WTC11 (cell line): Measurements from ENCODE around the gene FNDC3B. TPM values are rescaled to one million over a fixed set of nuclear protein-coding genes. Genes with fewer than 3 reads are reported as not detected.

ENCODE experiments used
- ATAC-seq: fragments of 200-7000 bp; cut with Tn5 transposase; 2 replicates; pipeline ENCODE4 v1.10.0; 2021; ENCODE audit warnings: mild to moderate bottlenecking, moderate library complexity
- CTCF ChIA-PET: fragments of 300-600 bp; sonication (Branson Sonifier 250); formaldehyde crosslinking; loops from one replicate; lab custom pipeline; 2021; ENCODE audit warnings: antibody characterized with exemption; lab: Charles Lee
- POLR2A ChIA-PET: fragments of 350-600 bp; sonication (Branson Sonifier 250); formaldehyde crosslinking; loops from one replicate; lab custom pipeline; 2021; ENCODE audit warnings: antibody characterized with exemption; lab: Charles Lee
- DNase-seq: peaks from one replicate; pipeline ENCODE4 v3.0.0; 2021; ENCODE audit warnings: low spot score
- H3K27ac Mint-ChIP-seq: 2 replicates; pipeline ENCODE4 v1.8.0; 2021; ENCODE audit warnings: mixed read lengths
- H3K27me3 Mint-ChIP-seq: 2 replicates; pipeline ENCODE4 v1.8.0; 2021; ENCODE audit warnings: low read depth, mild to moderate bottlenecking, moderate library complexity, mixed read lengths
- H3K36me3 Mint-ChIP-seq: 2 replicates; pipeline ENCODE4 v1.8.0; 2021; ENCODE audit warnings: mixed read lengths
- H3K4me1 Mint-ChIP-seq: 2 replicates; pipeline ENCODE4 v1.8.0; 2022; ENCODE audit warnings: mixed read lengths
- H3K4me3 Mint-ChIP-seq: 2 replicates; pipeline ENCODE4 v1.8.0; 2021; ENCODE audit warnings: mild to moderate bottlenecking, moderate library complexity, mixed read lengths
- H3K9me3 Mint-ChIP-seq: 2 replicates; pipeline ENCODE4 v1.8.0; 2021; ENCODE audit warnings: mixed read lengths
- ATF3 ChIP-seq: sonication (generic); formaldehyde crosslinking; conservative IDR thresholded peaks from 2 replicates; pipeline ENCODE4 v1.8.1; 2022; ENCODE audit warnings: mild to moderate bottlenecking, missing genetic modification reagents
- CTCF ChIP-seq: fragments of 200-600 bp; IDR thresholded peaks from 2 replicates; pipeline ENCODE4 v1.8.0; 2022; ENCODE audit warnings: antibody characterized with exemption
- ERG ChIP-seq: fragments of 250-450 bp; sonication (Bioruptor Pico); IDR thresholded peaks from 2 replicates; pipeline ENCODE4 v1.8.0; 2021; ENCODE audit warnings: mild to moderate bottlenecking
- FOXP4 ChIP-seq: sonication (generic); formaldehyde crosslinking; IDR thresholded peaks from 2 replicates; pipeline ENCODE4 v1.8.0; 2022; ENCODE audit warnings: mild to moderate bottlenecking, missing genetic modification reagents
- HMGA2 ChIP-seq: fragments of 250-450 bp; sonication (Bioruptor Pico); IDR thresholded peaks from 2 replicates; pipeline ENCODE4 v1.4.0; 2021; ENCODE audit warnings: mild to moderate bottlenecking, moderate library complexity
- JAZF1 ChIP-seq: fragments of 250-450 bp; sonication (Bioruptor Pico); IDR thresholded peaks from 2 replicates; pipeline ENCODE4 v1.9.0; 2021; ENCODE audit warnings: moderate library complexity, mild to moderate bottlenecking, inconsistent platforms
- KAT7 ChIP-seq: sonication (generic); formaldehyde crosslinking; IDR thresholded peaks from 2 replicates; pipeline ENCODE4 v1.8.1; 2023; ENCODE audit warnings: missing genetic modification reagents, mild to moderate bottlenecking, borderline replicate concordance
- MYBL2 ChIP-seq: sonication (generic); formaldehyde crosslinking; IDR thresholded peaks from 2 replicates; pipeline ENCODE4 v1.8.1; 2023; ENCODE audit warnings: mild to moderate bottlenecking, moderate library complexity, missing genetic modification reagents
- PRDM15 ChIP-seq: sonication (generic); formaldehyde crosslinking; IDR thresholded peaks from 2 replicates; pipeline ENCODE4 v1.8.0; 2022; ENCODE audit warnings: missing genetic modification reagents
- PRRX2 ChIP-seq: fragments of 250-450 bp; sonication (Bioruptor Pico); IDR thresholded peaks from 2 replicates; pipeline ENCODE4 v1.8.0; 2021; ENCODE audit warnings: mild to moderate bottlenecking
- TCF7 ChIP-seq: sonication (generic); formaldehyde crosslinking; IDR thresholded peaks from 2 replicates; pipeline ENCODE4 v1.8.0; 2022; ENCODE audit warnings: mild to moderate bottlenecking, low read depth, missing genetic modification reagents, moderate library complexity
- ZNF121 ChIP-seq: sonication (generic); formaldehyde crosslinking; IDR thresholded peaks from 2 replicates; pipeline ENCODE4 v1.8.0; 2023; ENCODE audit warnings: missing genetic modification reagents
- ZNF138 ChIP-seq: sonication (generic); formaldehyde crosslinking; conservative IDR thresholded peaks from 2 replicates; pipeline ENCODE4 v1.8.1; 2022; ENCODE audit warnings: mild to moderate bottlenecking, moderate library complexity, missing genetic modification reagents
- ZNF232 ChIP-seq: sonication (generic); formaldehyde crosslinking; IDR thresholded peaks from 2 replicates; pipeline ENCODE4 v1.8.0; 2022; ENCODE audit warnings: mild to moderate bottlenecking, missing genetic modification reagents
- ZNF281 ChIP-seq: sonication (generic); formaldehyde crosslinking; IDR thresholded peaks from 2 replicates; pipeline ENCODE4 v1.8.0; 2023; ENCODE audit warnings: mild to moderate bottlenecking, missing genetic modification reagents
- total RNA-seq: library from RNA; stranded (reverse); gene quantifications from 3 replicates; pipeline ENCODE4 v1.2.3, GENCODE V29; 2021

The FNDC3B gene
- total RNA-seq, 1 experiment from 2014 or later, result 42.8 TPM

GRCh38 chr3:172279974-172280373 lies 240.6 kb downstream of the FNDC3B start (continued):
- TF ChIP-seq FOXP4, result no peak
- no peak for TF ChIP-seq ERG (CRISPR knock-in tag)

GRCh38 chr3:172280406-172281051 lies 241.2 kb downstream of the FNDC3B start:
- ChIA-PET POLR2A (no interaction called here), CTCF (interaction anchor here (0.9 to 1.0 kb wide), 3 partner anchors 9 to 245 kb away, joined by 3 to 4 read pairs (median 3); no protein-coding TSS in a partner anchor)
- Mint-ChIP-seq H3K9me3 (no peaks in the 10 kb centered on the region), H3K4me3 (no peak overlapping the region), H3K36me3 (peaks cover 7% of the 10 kb centered on the region), H3K27me3 (no peaks in the 10 kb centered on the region), H3K27ac (no peak overlapping the region), H3K4me1 (peaks cover 8% of the 10 kb centered on the region)
- DNase-seq, result no peak
- no peak for ATAC-seq
- TF ChIP-seq ZNF232 (CRISPR knock-in tag), result no peak
- TF ChIP-seq ATF3 (CRISPR knock-in tag), result no peak
- no peak for TF ChIP-seq ZNF138 (CRISPR knock-in tag)
- no peak for TF ChIP-seq ZNF121 (CRISPR knock-in tag)
- no peak for TF ChIP-seq HMGA2 (CRISPR knock-in tag)
- TF ChIP-seq CTCF, result no peak
- no peak for TF ChIP-seq PRDM15 (CRISPR knock-in tag)
- TF ChIP-seq MYBL2 (CRISPR knock-in tag), result no peak
- TF ChIP-seq PRRX2, result no peak
- no peak for TF ChIP-seq TCF7 (CRISPR knock-in tag)
- TF ChIP-seq KAT7, result no peak
- TF ChIP-seq ZNF281 (CRISPR knock-in tag), result no peak
- TF ChIP-seq JAZF1 (CRISPR knock-in tag), result no peak
